Measurements from ENCODE around the gene RNF214. TPM values are rescaled to one million over a fixed set of nuclear protein-coding genes. Genes with fewer than 3 reads are reported as not detected.
A peak's percentile ranks its signal among the peaks of the same experiment; 100 is the strongest.

Gene RNF214
- polyA plus RNA-seq, 1 experiment, result 15.1 TPM

- Histone ChIP-seq H3K27me3 (ENCODE audit: control insufficient read depth, insufficient read depth, low read length) (no peaks in the 10 kb centered on the region), H3K27ac (ENCODE audit: low read depth, low read length) (no peak overlapping the region), H3K4me3 (ENCODE audit: low read depth, low read length) (no peak overlapping the region), H3K9me3 (ENCODE audit: control insufficient read depth, insufficient read depth, low read length) (no peaks in the 10 kb centered on the region)
- ChIA-PET CTCF (interaction anchor here (1.1 to 2.2 kb wide), 4 partner anchors 13 to 21 kb away, joined by 4 to 14 read pairs (median 4); partner anchors contain the start of gene PCSK7), POLR2A (interaction anchor here (0.7 to 2.7 kb wide), 5 partner anchors 10 to 35 kb away, joined by 3 to 22 read pairs (median 3); partner anchors contain the start of gene SIDT2)
- DNase-seq (ENCODE audit: low read depth, low spot score), result no peak
- no peak for TF ChIP-seq CTCF (IDR thresholded peaks at IDR 0.05; ENCODE audit: low read depth, low read length)
Observed at GRCh38 chr11:117210620-117211019, 21.9 kb upstream of the RNF214 start.

GRCh38 chr11:117212697-117213355 is 19.6 kb upstream of the RNF214 start:
- no peak for TF ChIP-seq CTCF (IDR thresholded peaks at IDR 0.05; ENCODE audit: low read depth, low read length)
- no peaks in the 10 kb centered on the region for H3K9me3 ChIP-seq (ENCODE audit: control insufficient read depth, insufficient read depth, low read length)
- no peak overlapping the region for H3K27ac ChIP-seq (ENCODE audit: low read depth, low read length)
- no peaks in the 10 kb centered on the region for H3K27me3 ChIP-seq (ENCODE audit: control insufficient read depth, insufficient read depth, low read length)
- no peak for DNase-seq (ENCODE audit: low read depth, low spot score)
- H3K4me3 ChIP-seq (ENCODE audit: low read depth, low read length), result no peak overlapping the region
- ChIA-PET POLR2A (interaction anchor here (0.7 kb wide), 2 partner anchors 12 to 282 kb away, joined by 3 to 6 read pairs; no protein-coding TSS in a partner anchor), CTCF (interaction anchor here (0.7 to 1.1 kb wide), 3 partner anchors 14 to 86 kb away, joined by 4 to 5 read pairs (median 4); no protein-coding TSS in a partner anchor)

GRCh38 chr11:117214404-117215110 is 17.9 kb upstream of the RNF214 start:
- CTCF ChIA-PET, result interaction anchor here (2.1 kb wide), 1 partner anchor 11 kb away, joined by 5 read pairs; no protein-coding TSS in a partner anchor
- H3K27ac ChIP-seq (ENCODE audit: low read depth, low read length), result no peak overlapping the region
- no peaks in the 10 kb centered on the region for H3K9me3 ChIP-seq (ENCODE audit: control insufficient read depth, insufficient read depth, low read length)
- DNase-seq (ENCODE audit: low read depth, low spot score), result no peak
- no peak for TF ChIP-seq CTCF (IDR thresholded peaks at IDR 0.05; ENCODE audit: low read depth, low read length)
- H3K27me3 ChIP-seq (ENCODE audit: control insufficient read depth, insufficient read depth, low read length), result no peaks in the 10 kb centered on the region
- H3K4me3 ChIP-seq (ENCODE audit: low read depth, low read length), result no peak overlapping the region
- POLR2A ChIA-PET, result no interaction called here

GRCh38 chr11:117217141-117218084 is 15.1 kb upstream of the RNF214 start:
- peak overlapping the region; percentile 97 for H3K27ac ChIP-seq (ENCODE audit: low read depth, low read length)
- CTCF ChIA-PET, result interaction anchor here (1.6 to 3.3 kb wide), 3 partner anchors 9 to 426 kb away, joined by 5 to 11 read pairs (median 10); partner anchors contain the start of gene APOA5

More at GRCh38 chr11:117217141-117218084, 15.1 kb upstream of the RNF214 start:
- Histone ChIP-seq H3K27me3 (ENCODE audit: control insufficient read depth, insufficient read depth, low read length) (no peaks in the 10 kb centered on the region), H3K4me3 (ENCODE audit: low read depth, low read length) (no peak overlapping the region), H3K9me3 (ENCODE audit: control insufficient read depth, insufficient read depth, low read length) (no peaks in the 10 kb centered on the region)
- DNase-seq (ENCODE audit: low read depth, low spot score), result peak; percentile 65
- TF ChIP-seq CTCF (IDR thresholded peaks at IDR 0.05; ENCODE audit: low read depth, low read length), result no peak
- POLR2A ChIA-PET, result interaction anchor here (0.9 to 2.5 kb wide), 6 partner anchors 12 to 231 kb away, joined by 3 to 15 read pairs (median 8); partner anchors contain the start of genes CEP164, PAFAH1B2, SIDT2 and TAGLN

All from AG04450 (cell line).